GM18507 (cell line): ENCODE results near the gene ATAD3A.
"Not testable (repeated sequence)": the region's sequence is repeated elsewhere in the genome, so short reads cannot be mapped to it uniquely, and the experiment has no call there.

Source experiments
- DNase-seq: peaks from one replicate; pipeline ENCODE4 v3.0.0; 2011; ENCODE audit warnings: low read depth; ENCODE audit not compliant: insufficient read length; ENCODE audit errors: extremely low spot score
- FAIRE-seq: peaks from 2 replicates; lab custom pipeline; 2011; peaks lifted over from hg19 to GRCh38; lab: Jason Lieb, UNC

Gene ATAD3A

DNA sequence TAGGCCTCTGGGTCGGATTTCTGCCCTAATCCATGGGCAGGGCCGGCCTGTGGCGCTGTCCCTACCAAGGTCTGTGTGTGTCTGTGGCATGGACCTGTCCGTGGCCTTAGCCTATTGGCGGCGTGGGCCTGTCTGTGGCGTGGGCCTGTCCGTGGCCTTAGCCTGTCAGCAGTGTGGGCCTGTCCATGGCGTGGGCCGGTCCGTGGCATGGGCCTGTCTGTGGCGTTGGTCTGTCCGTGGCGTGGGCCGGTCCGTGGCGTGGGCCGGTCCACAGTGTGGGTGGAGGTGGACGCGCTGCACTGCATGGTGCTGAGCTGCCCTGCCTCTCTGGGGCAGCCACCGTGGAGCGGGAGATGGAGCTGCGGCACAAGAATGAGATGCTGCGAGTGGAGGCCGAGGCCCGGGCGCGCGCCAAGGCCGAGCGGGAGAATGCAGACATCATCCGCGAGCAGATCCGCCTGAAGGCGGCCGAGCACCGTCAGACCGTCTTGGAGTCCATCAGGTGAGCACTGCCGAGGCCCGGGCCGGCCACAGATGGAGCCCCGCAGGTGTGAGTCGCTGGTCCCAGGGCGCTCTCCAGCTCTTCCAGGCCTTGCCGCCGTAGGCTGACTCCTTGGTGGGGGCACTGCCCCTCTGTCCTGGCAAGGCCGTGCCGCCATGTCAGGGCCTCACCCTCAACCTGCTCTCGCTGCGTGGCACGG lies 8.0 kb downstream of the ATAD3A start:
- not testable (repeated sequence) for DNase-seq, FAIRE-seq

DNA sequence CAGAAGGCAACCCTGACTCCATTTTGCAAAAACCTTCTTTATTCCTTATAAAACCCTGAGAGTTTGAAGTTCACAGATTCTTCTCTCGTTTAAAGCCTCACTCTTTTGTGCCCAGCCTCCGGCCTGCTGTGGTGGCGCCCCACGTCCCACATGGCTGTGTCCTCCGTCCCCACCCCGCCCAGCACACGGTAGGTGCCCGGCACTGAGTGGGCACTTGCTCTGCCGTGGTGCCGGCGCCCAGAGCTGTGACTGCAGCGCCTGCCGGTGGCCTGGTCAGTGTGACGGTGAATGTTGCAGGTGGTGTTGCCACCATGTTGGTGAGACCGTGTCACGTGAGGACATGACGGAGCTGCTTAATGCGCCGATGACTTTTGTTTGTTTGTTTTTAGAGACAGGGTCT lies 9.4 kb downstream of the ATAD3A start:
- DNase-seq (no peak), FAIRE-seq (no peak)

- not testable (repeated sequence) for DNase-seq, FAIRE-seq
Measured at GRCh38 chr1:1522536-1522935, 10.6 kb downstream of the ATAD3A start.

DNA sequence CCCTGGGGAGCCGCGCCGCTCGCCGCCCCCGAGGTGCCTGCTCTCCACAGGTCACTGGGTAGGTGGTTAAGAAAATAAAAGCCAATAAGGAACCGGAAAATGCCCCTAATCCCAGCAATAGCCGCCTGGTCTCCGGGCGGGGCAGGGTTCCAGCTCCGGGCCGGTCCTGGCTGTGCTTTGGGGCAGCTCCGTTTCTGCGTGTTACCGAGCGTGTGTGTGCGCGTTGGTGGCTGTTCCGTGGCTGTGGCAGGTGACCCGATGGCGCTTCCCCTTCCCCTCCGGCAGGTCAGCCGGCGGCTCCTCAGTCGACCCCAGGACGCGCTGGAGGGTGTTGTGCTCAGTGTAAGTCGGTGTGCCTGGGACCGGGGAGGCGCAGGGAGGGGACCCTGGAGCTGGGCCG lies 11.3 kb downstream of the ATAD3A start:
- FAIRE-seq, DNase-seq: not testable (repeated sequence)

GRCh38 chr1:1523651-1524050 lies 11.7 kb downstream of the ATAD3A start:
- not testable (repeated sequence) for FAIRE-seq, DNase-seq

DNA sequence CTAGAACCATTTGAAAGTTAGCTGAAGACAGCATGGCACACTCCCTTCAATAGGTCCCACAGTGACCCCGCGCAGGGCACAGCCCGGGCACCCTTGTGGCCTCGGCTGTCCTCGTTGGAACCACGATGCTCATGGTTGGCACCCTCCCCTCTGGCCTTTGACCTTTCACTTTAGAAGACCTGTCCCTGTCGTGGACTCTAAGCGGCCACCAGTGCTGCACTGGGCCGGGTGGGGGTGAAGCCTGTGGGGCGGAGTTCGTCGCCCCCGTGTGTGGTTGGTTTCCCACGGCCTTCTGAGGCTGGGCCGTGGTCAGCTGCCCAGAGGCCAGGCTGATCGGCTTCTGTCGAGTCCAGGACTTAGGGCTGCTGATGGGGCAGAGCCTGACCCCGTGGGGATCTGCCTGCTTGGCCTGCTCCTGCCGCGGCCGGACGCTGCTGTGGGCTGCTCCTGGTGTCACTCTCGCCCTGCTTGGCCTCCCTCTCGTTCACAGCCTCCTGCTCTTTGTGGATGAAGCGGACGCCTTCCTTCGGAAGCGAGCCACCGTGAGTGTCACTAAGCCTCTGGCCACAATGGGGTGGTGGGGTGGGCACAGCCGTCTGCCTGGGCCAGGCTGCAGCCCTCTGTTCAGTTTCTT lies 12.9 kb downstream of the ATAD3A start:
- not testable (repeated sequence) for DNase-seq, FAIRE-seq

- DNase-seq, FAIRE-seq: not testable (repeated sequence)
Measured at GRCh38 chr1:1526476-1526875, 14.5 kb downstream of the ATAD3A start.

DNA sequence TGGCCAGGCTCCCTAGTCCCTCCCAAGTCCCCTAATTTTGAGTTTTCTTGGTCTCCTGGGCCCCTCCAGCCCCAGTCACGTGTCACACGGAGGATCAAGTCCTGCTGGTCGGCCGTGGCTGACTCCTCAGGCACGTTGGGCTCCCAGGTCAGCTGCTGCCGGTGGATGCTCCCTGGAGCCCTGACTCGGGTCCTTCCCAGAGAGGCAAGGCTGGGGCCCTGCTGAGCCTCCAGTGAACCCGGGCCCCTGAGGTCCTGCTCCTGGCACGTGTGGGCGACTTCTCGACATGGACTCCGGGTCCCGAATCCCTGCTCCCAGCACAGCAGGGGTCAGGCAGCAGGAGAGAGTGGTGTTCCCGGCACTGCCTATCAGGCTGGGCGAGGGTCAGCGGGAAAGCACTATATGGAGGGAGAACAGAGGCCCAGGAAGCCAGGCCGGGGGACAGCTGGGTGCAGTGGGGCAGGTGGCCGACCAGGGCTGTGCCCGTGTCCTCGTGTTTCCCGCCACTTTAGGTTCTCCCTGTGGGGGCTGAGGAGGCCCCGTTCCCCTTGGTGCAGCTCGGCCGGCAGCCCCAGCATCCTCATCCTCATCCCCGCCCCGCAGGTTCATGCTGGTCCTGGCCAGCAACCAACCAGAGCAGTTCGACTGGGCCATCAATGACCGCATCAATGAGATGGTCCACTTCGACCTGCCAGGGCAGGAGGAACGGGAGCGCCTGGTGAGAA lies 15.3 kb downstream of the ATAD3A start:
- no peak for DNase-seq
- no peak for FAIRE-seq

GRCh38 chr1:1528301-1529267 lies 16.6 kb downstream of the ATAD3A start:
- no peak for FAIRE-seq
- DNase-seq: no peak

GRCh38 chr1:1529321-1529720 lies 17.4 kb downstream of the ATAD3A start:
- DNase-seq (no peak), FAIRE-seq (no peak)

GRCh38 chr1:1529936-1530335 lies 18.0 kb downstream of the ATAD3A start:
- no peak for FAIRE-seq
- no peak for DNase-seq

DNA sequence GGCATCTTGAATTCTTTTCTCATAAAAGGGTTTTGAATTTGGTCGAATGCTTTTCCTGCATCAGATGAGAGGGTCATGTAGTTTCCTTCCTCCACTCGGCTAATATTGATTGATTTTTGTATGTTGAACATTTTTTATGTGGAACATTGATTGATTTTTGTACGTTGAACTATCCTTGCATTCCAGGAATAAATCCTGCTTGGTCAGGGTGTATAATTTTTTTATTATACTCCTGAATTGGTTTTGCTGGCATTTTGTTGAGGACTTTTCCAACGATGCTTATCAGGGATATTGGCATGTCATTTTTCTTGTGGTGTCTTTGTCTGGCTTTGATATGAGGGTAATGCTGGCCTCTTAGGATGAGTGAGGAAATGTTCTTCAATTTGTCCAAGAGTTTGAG lies 20.0 kb downstream of the ATAD3A start:
- DNase-seq (no peak), FAIRE-seq (no peak)

DNA sequence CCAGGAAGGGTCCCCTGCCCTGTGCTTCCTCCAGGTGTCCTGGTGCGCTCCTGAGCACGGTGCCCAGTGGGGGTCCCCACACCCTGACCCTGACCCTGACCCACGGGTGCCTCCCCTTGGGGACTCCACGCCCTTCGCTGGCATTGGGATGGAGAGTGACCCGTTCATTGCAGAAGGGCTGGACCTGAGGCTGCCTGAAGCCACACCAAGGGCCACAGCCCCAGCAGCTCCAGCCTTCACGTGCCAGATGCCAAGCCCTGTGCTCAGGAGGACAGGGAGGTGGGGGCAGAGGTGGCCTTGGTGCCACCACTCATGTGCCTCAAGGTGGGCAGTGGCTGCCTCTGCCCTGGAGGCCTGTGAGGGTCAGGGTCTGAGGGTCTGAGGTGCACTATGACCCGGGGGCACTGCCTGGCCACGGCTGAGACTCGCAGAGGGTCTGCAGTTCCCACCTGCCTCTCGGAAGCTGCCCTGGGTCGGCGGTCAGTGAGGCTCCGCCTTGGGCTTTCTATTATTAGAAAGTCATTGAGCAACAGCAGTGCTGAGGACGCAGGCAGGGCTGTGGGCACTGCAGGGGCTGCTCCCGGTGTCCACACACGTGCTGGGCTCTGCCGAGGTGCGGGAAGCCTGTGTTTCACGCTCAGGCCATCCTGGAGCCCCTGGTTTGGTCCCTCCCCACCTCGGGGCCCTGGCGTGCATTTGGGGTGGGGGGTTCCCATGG lies 21.4 kb downstream of the ATAD3A start:
- not testable (repeated sequence) for DNase-seq, FAIRE-seq

DNA sequence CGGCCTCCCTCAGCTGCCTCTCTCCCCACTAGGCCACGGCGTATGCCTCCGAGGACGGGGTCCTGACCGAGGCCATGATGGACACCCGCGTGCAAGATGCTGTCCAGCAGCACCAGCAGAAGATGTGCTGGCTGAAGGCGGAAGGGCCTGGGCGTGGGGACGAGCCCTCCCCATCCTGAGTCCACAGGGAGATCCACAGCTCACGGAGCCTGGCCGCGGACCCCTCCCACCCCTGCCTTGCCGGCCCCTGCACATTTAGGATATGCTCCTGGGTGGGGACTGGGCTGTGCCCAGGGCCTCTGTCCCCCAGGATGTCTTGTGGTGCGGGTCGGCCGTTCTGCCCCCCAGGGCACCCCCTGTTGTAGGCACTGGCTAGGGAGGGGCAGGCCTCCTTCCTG lies 21.9 kb downstream of the ATAD3A start:
- not testable (repeated sequence) for DNase-seq, FAIRE-seq

DNA sequence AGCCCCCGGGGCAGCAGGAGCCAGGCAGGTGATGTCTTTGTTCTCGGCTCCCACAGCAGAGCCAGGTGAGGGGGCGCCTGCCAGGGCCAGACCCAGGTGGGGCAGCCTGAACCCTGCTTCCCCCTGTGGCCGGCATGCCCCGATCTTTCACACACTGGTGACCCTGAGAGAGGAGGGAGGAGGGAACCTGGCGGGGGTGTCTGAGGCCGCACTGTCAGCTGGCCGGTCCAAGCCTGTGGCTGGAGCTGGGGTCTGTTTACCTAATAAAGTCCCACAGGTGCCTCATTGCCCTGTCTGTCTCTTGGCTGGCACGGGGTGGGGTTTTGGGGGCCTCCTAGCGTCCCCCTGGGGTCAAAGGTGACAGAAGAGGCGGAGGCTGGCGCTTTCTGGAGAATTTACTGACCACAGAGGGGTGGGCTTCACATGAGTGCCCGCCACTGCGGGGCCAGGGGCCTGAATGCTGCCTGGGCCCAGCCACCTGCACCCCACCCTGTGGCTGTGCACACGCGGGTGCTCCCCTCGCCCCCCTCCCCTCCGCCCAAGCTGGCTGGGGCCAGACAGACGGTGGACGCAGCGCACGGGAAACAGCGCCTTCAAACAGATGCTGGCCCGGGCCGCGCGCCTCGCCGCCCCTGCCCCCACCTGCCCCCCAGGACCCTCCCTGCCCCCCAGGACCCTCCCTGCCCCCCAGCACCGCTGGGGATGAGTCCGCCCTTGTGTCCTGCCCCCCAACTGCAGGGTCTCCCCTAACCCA lies 22.6 kb downstream of the ATAD3A start:
- FAIRE-seq (no peak), DNase-seq (no peak)

DNA sequence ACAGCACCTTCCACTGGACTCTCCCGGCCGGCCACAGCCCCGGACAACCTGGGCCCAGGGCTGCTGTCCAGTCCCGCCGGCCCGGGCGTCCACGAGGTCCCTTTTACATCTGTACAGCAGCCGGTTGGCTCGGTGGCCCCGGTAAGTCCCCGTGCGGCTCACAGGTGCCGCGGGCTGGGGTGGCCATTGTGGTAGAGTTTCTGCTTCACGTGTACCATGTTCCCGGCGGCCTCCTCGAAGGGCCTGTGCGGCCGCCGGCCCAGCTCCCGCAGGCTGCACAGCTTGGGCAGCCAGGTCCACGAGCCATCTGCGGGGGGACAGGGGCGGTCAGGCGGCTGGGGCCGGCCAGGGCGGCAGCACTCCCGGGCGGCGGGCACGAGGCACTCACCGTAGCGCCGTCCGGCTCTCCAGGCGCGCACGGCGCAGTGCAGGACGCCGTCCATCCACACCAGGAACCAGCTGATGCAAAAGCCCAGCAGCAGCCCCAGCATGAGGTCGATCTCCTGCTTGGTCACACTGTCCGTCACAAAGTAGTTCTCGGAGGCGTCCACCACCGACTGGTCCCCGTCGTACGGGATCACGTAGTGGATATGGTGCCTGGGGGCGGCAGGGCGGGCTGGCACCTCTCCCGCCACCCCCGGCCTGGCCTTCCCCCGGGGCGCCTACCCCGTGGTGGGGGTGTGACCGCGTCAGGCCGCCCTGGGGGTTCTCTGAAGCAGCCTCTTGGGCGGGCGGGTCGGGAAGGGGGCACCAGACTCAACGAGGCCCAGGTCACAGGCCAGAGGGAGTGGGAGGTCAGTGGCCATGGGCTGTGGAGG lies 23.4 kb downstream of the ATAD3A start:
- FAIRE-seq: no peak
- no peak for DNase-seq
